ENCODE measurements around the gene KIRREL3. TPM values are rescaled to one million over a fixed set of nuclear protein-coding genes. Genes with fewer than 3 reads are reported as not detected.
A peak's percentile ranks its signal among the peaks of the same experiment; 100 is the strongest.

Gene KIRREL3
- total RNA-seq, 2 experiments from 2014 or later = not detected

- H3K9me3 Mint-ChIP-seq = no peaks in the 10 kb centered on the region
- DNase-seq = no peak
- no peaks in the 10 kb centered on the region for H3K36me3 Mint-ChIP-seq (ENCODE audit: low read depth)
- no peaks in the 10 kb centered on the region for H3K27me3 Mint-ChIP-seq
- no peak overlapping the region for H3K27ac Mint-ChIP-seq
- ChIA-PET CTCF (interaction anchor here (0.8 kb wide), 1 partner anchor 64 kb away, joined by 5 read pairs; no protein-coding TSS in a partner anchor), POLR2A (no interaction called here)
- peaks cover 6% of the 10 kb centered on the region for H3K4me1 Mint-ChIP-seq
- no peak overlapping the region for H3K4me3 Mint-ChIP-seq
Observed at GRCh38 chr11:126423743-126424142, 576.8 kb downstream of the KIRREL3 start.

GRCh38 chr11:126423154-126423553 lies 577.4 kb downstream of the KIRREL3 start:
- CTCF ChIA-PET = interaction anchor here (0.8 kb wide), 1 partner anchor 64 kb away, joined by 5 read pairs; no protein-coding TSS in a partner anchor
- no peak overlapping the region for H3K27ac Mint-ChIP-seq
- DNase-seq = no peak

GRCh38 chr11:126422446-126422845 lies 578.1 kb downstream of the KIRREL3 start:
- H3K27ac Mint-ChIP-seq = no peak overlapping the region
- no peaks in the 10 kb centered on the region for H3K9me3 Mint-ChIP-seq
- no peak overlapping the region for H3K4me3 Mint-ChIP-seq
- DNase-seq = no peak
- ChIA-PET POLR2A (no interaction called here), CTCF (no interaction called here)
- peaks cover 6% of the 10 kb centered on the region for H3K27me3 Mint-ChIP-seq
- H3K4me1 Mint-ChIP-seq = peaks cover 6% of the 10 kb centered on the region
- no peaks in the 10 kb centered on the region for H3K36me3 Mint-ChIP-seq (ENCODE audit: low read depth)

More at GRCh38 chr11:126423154-126423553, 577.4 kb downstream of the KIRREL3 start:
- Mint-ChIP-seq H3K36me3 (ENCODE audit: low read depth) (no peaks in the 10 kb centered on the region), H3K4me1 (peaks cover 6% of the 10 kb centered on the region), H3K4me3 (no peak overlapping the region), H3K9me3 (no peaks in the 10 kb centered on the region), H3K27me3 (peaks cover 5% of the 10 kb centered on the region)
- POLR2A ChIA-PET = no interaction called here

GRCh38 chr11:126421271-126421671 lies 579.3 kb downstream of the KIRREL3 start:
- no peaks in the 10 kb centered on the region for H3K9me3 Mint-ChIP-seq
- CTCF ChIA-PET = interaction anchor here (1.0 kb wide), 2 partner anchors 18 to 19 kb away, joined by 3 to 4 read pairs; no protein-coding TSS in a partner anchor

GRCh38 chr11:126420698-126421256 lies 579.8 kb downstream of the KIRREL3 start:
- ChIA-PET POLR2A (no interaction called here), CTCF (interaction anchor here (0.6 to 1.0 kb wide), 4 partner anchors 18 to 622 kb away, joined by 3 to 5 read pairs (median 4); no protein-coding TSS in a partner anchor)
- Mint-ChIP-seq H3K36me3 (ENCODE audit: low read depth) (no peaks in the 10 kb centered on the region), H3K27ac (no peak overlapping the region), H3K4me3 (no peak overlapping the region), H3K27me3 (peaks cover 8% of the 10 kb centered on the region), H3K9me3 (no peaks in the 10 kb centered on the region), H3K4me1 (peaks cover 13% of the 10 kb centered on the region)
- DNase-seq = no peak

More at GRCh38 chr11:126421271-126421671, 579.3 kb downstream of the KIRREL3 start:
- Mint-ChIP-seq H3K27ac (no peak overlapping the region), H3K4me3 (no peak overlapping the region), H3K4me1 (peaks cover 8% of the 10 kb centered on the region), H3K36me3 (ENCODE audit: low read depth) (no peaks in the 10 kb centered on the region), H3K27me3 (peaks cover 8% of the 10 kb centered on the region)
- DNase-seq = no peak
- POLR2A ChIA-PET = no interaction called here

GRCh38 chr11:126419801-126420697 lies 580.5 kb downstream of the KIRREL3 start:
- H3K9me3 Mint-ChIP-seq = no peaks in the 10 kb centered on the region

GRCh38 chr11:126418887-126419286 lies 581.7 kb downstream of the KIRREL3 start:
- Mint-ChIP-seq H3K27me3 (peaks cover 8% of the 10 kb centered on the region), H3K4me1 (peaks cover 14% of the 10 kb centered on the region), H3K4me3 (no peak overlapping the region), H3K9me3 (no peaks in the 10 kb centered on the region), H3K27ac (no peak overlapping the region), H3K36me3 (ENCODE audit: low read depth) (no peaks in the 10 kb centered on the region)
- ChIA-PET POLR2A (no interaction called here), CTCF (interaction anchor here (0.7 to 2.1 kb wide), 4 partner anchors 13 to 66 kb away, joined by 3 to 7 read pairs (median 3); partner anchors contain the start of gene ST3GAL4)
- no peak for DNase-seq

More at GRCh38 chr11:126419801-126420697, 580.5 kb downstream of the KIRREL3 start:
- H3K4me3 Mint-ChIP-seq = no peak overlapping the region
- H3K4me1 Mint-ChIP-seq = peaks cover 14% of the 10 kb centered on the region
- H3K27me3 Mint-ChIP-seq = peaks cover 8% of the 10 kb centered on the region
- ChIA-PET POLR2A (no interaction called here), CTCF (interaction anchor here (0.6 to 2.1 kb wide), 4 partner anchors 17 to 623 kb away, joined by 4 to 7 read pairs (median 4); partner anchors contain the start of gene ST3GAL4)
- no peak for DNase-seq
- H3K36me3 Mint-ChIP-seq (ENCODE audit: low read depth) = no peaks in the 10 kb centered on the region
- H3K27ac Mint-ChIP-seq = no peak overlapping the region

GRCh38 chr11:126417091-126417862 lies 583.3 kb downstream of the KIRREL3 start:
- Mint-ChIP-seq H3K27me3 (peaks cover 8% of the 10 kb centered on the region), H3K4me3 (peak overlapping the region; percentile 25), H3K9me3 (no peaks in the 10 kb centered on the region), H3K36me3 (ENCODE audit: low read depth) (no peaks in the 10 kb centered on the region), H3K4me1 (peaks cover 14% of the 10 kb centered on the region), H3K27ac (no peak overlapping the region)
- ChIA-PET CTCF (interaction anchor here (1.1 to 1.6 kb wide), 3 partner anchors 24 to 67 kb away, joined by 3 to 4 read pairs (median 3); no protein-coding TSS in a partner anchor), POLR2A (no interaction called here)
- DNase-seq = no peak

GRCh38 chr11:126416542-126417090 lies 584.0 kb downstream of the KIRREL3 start:
- peak; percentile 72 for DNase-seq
- peaks cover 14% of the 10 kb centered on the region for H3K4me1 Mint-ChIP-seq
- H3K27me3 Mint-ChIP-seq = peaks cover 8% of the 10 kb centered on the region
- H3K9me3 Mint-ChIP-seq = no peaks in the 10 kb centered on the region
- no peak overlapping the region for H3K27ac Mint-ChIP-seq
- POLR2A ChIA-PET = no interaction called here
- H3K36me3 Mint-ChIP-seq (ENCODE audit: low read depth) = no peaks in the 10 kb centered on the region
- peak overlapping the region; percentile 41 for H3K4me3 Mint-ChIP-seq
- CTCF ChIA-PET = interaction anchor here (1.6 kb wide), 1 partner anchor 64 kb away, joined by 4 read pairs; no protein-coding TSS in a partner anchor

GRCh38 chr11:126415669-126416420 lies 584.7 kb downstream of the KIRREL3 start:
- Mint-ChIP-seq H3K36me3 (ENCODE audit: low read depth) (no peaks in the 10 kb centered on the region), H3K27ac (peak overlapping the region; percentile 9), H3K27me3 (peaks cover 8% of the 10 kb centered on the region), H3K4me3 (peak overlapping the region; percentile 41), H3K4me1 (peaks cover 14% of the 10 kb centered on the region), H3K9me3 (no peaks in the 10 kb centered on the region)
- ChIA-PET CTCF (interaction anchor here (0.6 to 1.6 kb wide), 2 partner anchors 58 to 65 kb away, joined by 3 to 4 read pairs; no protein-coding TSS in a partner anchor), POLR2A (no interaction called here)
- DNase-seq = no peak

- no peak for DNase-seq
- ChIA-PET POLR2A (no interaction called here), CTCF (interaction anchor here (0.6 kb wide), 1 partner anchor 57 kb away, joined by 3 read pairs; no protein-coding TSS in a partner anchor)
- Mint-ChIP-seq H3K9me3 (no peaks in the 10 kb centered on the region), H3K27me3 (peaks cover 8% of the 10 kb centered on the region), H3K36me3 (ENCODE audit: low read depth) (no peaks in the 10 kb centered on the region), H3K4me3 (no peak overlapping the region), H3K27ac (no peak overlapping the region), H3K4me1 (peaks cover 11% of the 10 kb centered on the region)
Observed at GRCh38 chr11:126415128-126415527, 585.4 kb downstream of the KIRREL3 start.

Data from activated CD4-positive, alpha-beta T cell treated with anti-CD3 and anti-CD28 coated beads, Interleukin-2, amount 10 ng/mL, durations not matched to agents 7 days and 5 days (primary cell).